HEK293 (cell line): Measurements from ENCODE around the gene ABHD10.
A peak's percentile ranks its signal among the peaks of the same experiment; 100 is the strongest.

Experiments
- CTCF ChIA-PET: fragments of 350-600 bp; formaldehyde crosslinking; extraction: SDS; loops from one replicate; lab custom pipeline; 2021; ENCODE audit warnings: antibody characterized with exemption; lab: Yijun Ruan, JAX
- POLR2A ChIA-PET: fragments of 300-600 bp; formaldehyde crosslinking; extraction: SDS; loops from one replicate; lab custom pipeline; 2020; ENCODE audit warnings: antibody characterized with exemption, inconsistent platforms; lab: Yijun Ruan, JAX
- H3K27ac ChIP-seq: fragments of 200-500 bp; sonication (Bioruptor generic); 2 replicates; pipeline ENCODE4 v1.5.1; 2014; ENCODE audit warnings: low read depth, low read length, control low read depth, inconsistent platforms; ENCODE audit errors: extremely low read depth
- H3K36me3 ChIP-seq, 2 experiments: fragments of 200-500 bp in 1 of 2; sonication (Bioruptor generic) in 1 of 2; 1 replicate in 1 of 2; 2 replicates in 1 of 2; pipeline ENCODE4 v1.5.1; 2014 to 2017; ENCODE audit warnings: inconsistent platforms in 2 of 2, low read length in 2 of 2; ENCODE audit not compliant: control insufficient read depth in 2 of 2, insufficient read depth in 1 of 2
- H3K4me1 ChIP-seq: fragments of 200-500 bp; sonication (Bioruptor generic); 2 replicates; pipeline ENCODE4 v1.5.1; 2014; ENCODE audit warnings: mild to moderate bottlenecking, low read length, inconsistent platforms; ENCODE audit not compliant: control insufficient read depth, insufficient read depth
- H3K4me3 ChIP-seq: 2 replicates; pipeline ENCODE4 v1.5.1; 2011; ENCODE audit warnings: low read depth, mild to moderate bottlenecking, control low read depth, low read length, moderate library complexity
- H3K9me3 ChIP-seq: fragments of 200-500 bp; sonication (Bioruptor generic); 2 replicates; pipeline ENCODE4 v1.5.1; 2014; ENCODE audit warnings: low read depth, low read length, inconsistent platforms; ENCODE audit not compliant: control insufficient read depth, insufficient read depth
- ATF2 ChIP-seq: fragments of 450-650 bp; formaldehyde crosslinking; IDR thresholded peaks from 2 replicates; pipeline ENCODE4 v1.5.1; 2016; ENCODE audit warnings: missing biosample characterization, missing genetic modification characterization, low read depth
- GLI4 ChIP-seq: fragments of 450-650 bp; formaldehyde crosslinking; IDR thresholded peaks from 2 replicates; pipeline ENCODE4 v1.5.1; 2016; ENCODE audit warnings: missing biosample characterization, missing genetic modification characterization
- HOXA7 ChIP-seq: sonication (generic); formaldehyde crosslinking; IDR thresholded peaks from 2 replicates; pipeline ENCODE4 v1.8.1; 2022; ENCODE audit warnings: missing genetic modification reagents, borderline replicate concordance
- SP7 ChIP-seq: fragments of 450-650 bp; formaldehyde crosslinking; IDR thresholded peaks from 2 replicates; pipeline ENCODE4 v1.5.1; 2016; ENCODE audit warnings: missing biosample characterization, missing genetic modification characterization
- TSHZ1 ChIP-seq: fragments of 450-650 bp; formaldehyde crosslinking; IDR thresholded peaks from 2 replicates; pipeline ENCODE4 v1.5.1; 2016; ENCODE audit warnings: missing biosample characterization, missing genetic modification characterization, borderline replicate concordance
- ZBTB10 ChIP-seq: fragments of 450-650 bp; formaldehyde crosslinking; IDR thresholded peaks from 2 replicates; pipeline ENCODE4 v1.5.1; 2016; ENCODE audit warnings: missing biosample characterization, missing genetic modification characterization
- ZBTB20 ChIP-seq: fragments of 450-650 bp; formaldehyde crosslinking; IDR thresholded peaks from 2 replicates; pipeline ENCODE4 v1.5.1; 2016; ENCODE audit warnings: missing biosample characterization, missing genetic modification characterization
- ZFP37 ChIP-seq: fragments of 450-650 bp; formaldehyde crosslinking; IDR thresholded peaks from 2 replicates; pipeline ENCODE4 v1.5.1; 2016; ENCODE audit warnings: missing biosample characterization, missing genetic modification characterization
- ZNF132 ChIP-seq: fragments of 450-650 bp; formaldehyde crosslinking; IDR thresholded peaks from 2 replicates; pipeline ENCODE4 v1.5.1; 2017; ENCODE audit warnings: missing biosample characterization, missing genetic modification characterization, borderline replicate concordance
- ZNF133 ChIP-seq: fragments of 450-650 bp; formaldehyde crosslinking; IDR thresholded peaks from 2 replicates; pipeline ENCODE4 v1.5.1; 2016; ENCODE audit warnings: missing biosample characterization, missing genetic modification characterization
- ZNF138 ChIP-seq: fragments of 450-650 bp; formaldehyde crosslinking; IDR thresholded peaks from 2 replicates; pipeline ENCODE4 v1.5.1; 2016; ENCODE audit warnings: missing biosample characterization, missing genetic modification characterization, borderline replicate concordance
- ZNF174 ChIP-seq: fragments of 450-650 bp; formaldehyde crosslinking; IDR thresholded peaks from 2 replicates; pipeline ENCODE4 v1.5.0; 2017; ENCODE audit warnings: missing biosample characterization, mild to moderate bottlenecking, missing genetic modification characterization
- ZNF548 ChIP-seq: fragments of 450-650 bp; formaldehyde crosslinking; IDR thresholded peaks from 2 replicates; pipeline ENCODE4 v1.5.1; 2016; ENCODE audit warnings: missing biosample characterization, missing genetic modification characterization
- ZNF600 ChIP-seq: fragments of 450-650 bp; formaldehyde crosslinking; IDR thresholded peaks from 2 replicates; pipeline ENCODE4 v1.5.1; 2016; ENCODE audit warnings: missing biosample characterization, missing genetic modification characterization
- ZNF777 ChIP-seq: fragments of 450-650 bp; formaldehyde crosslinking; IDR thresholded peaks from 2 replicates; pipeline ENCODE4 v1.5.1; 2017; ENCODE audit warnings: missing biosample characterization, missing genetic modification characterization, borderline replicate concordance
- TF ChIP-seq, protein P1 (sequence below): fragments of 450-650 bp; formaldehyde crosslinking; conservative IDR thresholded peaks from 2 replicates; pipeline ENCODE4 v1.5.1; 2016; ENCODE audit warnings: low read depth, missing biosample characterization, missing genetic modification characterization
- TF ChIP-seq, protein P2 (sequence below): fragments of 450-650 bp; formaldehyde crosslinking; IDR thresholded peaks from 2 replicates; pipeline ENCODE4 v1.5.1; 2016; ENCODE audit warnings: missing biosample characterization, missing genetic modification characterization

ABHD10 gene

DNA sequence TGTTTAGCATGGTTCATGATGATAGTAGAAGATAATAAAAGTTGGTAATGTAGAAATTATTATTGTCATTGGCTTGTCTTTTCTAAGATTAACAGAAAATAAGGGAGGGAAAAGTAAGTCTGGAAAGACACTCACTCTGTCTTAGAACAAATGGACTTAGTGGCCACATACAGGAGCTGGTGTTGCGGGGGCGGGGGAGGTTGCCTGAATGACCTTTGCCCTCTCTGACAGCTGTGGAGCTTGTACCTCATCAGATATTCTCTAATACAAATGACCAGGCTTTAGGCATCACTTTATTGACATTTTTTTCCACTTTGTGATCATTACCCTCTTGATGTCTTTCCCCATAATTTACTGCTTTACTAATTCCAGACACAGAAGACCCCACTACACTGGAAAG lies 25.8 kb downstream of the ABHD10 start (continued):
- TF ChIP-seq, protein P1, sequence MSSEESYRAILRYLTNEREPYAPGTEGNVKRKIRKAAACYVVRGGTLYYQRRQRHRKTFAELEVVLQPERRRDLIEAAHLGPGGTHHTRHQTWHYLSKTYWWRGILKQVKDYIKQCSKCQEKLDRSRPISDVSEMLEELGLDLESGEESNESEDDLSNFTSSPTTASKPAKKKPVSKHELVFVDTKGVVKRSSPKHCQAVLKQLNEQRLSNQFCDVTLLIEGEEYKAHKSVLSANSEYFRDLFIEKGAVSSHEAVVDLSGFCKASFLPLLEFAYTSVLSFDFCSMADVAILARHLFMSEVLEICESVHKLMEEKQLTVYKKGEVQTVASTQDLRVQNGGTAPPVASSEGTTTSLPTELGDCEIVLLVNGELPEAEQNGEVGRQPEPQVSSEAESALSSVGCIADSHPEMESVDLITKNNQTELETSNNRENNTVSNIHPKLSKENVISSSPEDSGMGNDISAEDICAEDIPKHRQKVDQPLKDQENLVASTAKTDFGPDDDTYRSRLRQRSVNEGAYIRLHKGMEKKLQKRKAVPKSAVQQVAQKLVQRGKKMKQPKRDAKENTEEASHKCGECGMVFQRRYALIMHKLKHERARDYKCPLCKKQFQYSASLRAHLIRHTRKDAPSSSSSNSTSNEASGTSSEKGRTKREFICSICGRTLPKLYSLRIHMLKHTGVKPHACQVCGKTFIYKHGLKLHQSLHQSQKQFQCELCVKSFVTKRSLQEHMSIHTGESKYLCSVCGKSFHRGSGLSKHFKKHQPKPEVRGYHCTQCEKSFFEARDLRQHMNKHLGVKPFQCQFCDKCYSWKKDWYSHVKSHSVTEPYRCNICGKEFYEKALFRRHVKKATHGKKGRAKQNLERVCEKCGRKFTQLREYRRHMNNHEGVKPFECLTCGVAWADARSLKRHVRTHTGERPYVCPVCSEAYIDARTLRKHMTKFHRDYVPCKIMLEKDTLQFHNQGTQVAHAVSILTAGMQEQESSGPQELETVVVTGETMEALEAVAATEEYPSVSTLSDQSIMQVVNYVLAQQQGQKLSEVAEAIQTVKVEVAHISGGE, result no peak

DNA sequence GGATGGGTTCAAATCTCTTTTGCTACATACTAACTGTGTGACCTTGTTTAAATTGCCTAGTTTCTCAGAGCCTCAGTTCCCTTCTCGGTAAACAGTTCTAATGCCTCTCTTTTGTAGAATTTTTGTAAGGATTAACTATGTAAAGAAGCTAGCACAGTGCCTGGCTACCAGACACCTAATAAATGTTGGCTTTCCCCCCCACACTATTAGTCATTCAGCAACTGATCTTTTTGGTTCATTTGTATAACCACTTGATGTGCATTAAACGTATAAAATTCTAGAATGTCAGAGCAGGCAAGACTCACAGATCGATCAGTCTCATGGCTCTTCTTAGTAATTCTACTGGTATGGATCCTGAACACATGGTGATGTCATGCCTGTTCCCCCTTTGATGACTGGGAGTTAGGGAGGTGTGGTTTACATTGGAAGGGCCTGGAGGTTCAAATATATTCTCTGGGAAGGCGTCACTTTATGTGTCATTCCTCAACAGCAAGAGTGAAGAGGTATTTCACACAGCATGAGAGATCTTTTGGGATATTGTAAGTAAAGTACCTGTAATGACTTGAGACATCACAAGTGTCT lies 26.4 kb downstream of the ABHD10 start:
- ChIA-PET CTCF (interaction anchor here (0.6 to 2.9 kb wide), 4 partner anchors 8 to 237 kb away, joined by 4 to 28 read pairs (median 6); no protein-coding TSS in a partner anchor), POLR2A (no interaction called here)
- 0 out of 2 replicates have a peak, but pooled peaks have one; percentile 29 for TF ChIP-seq ZNF600 (tag by site-specific recombination)
- 0 out of 2 replicates have a peak, but pooled peaks have one; percentile 18 for TF ChIP-seq ATF2 (tag by site-specific recombination)
- no peak for TF ChIP-seq ZNF133 (tag by site-specific recombination)
- H3K36me3 ChIP-seq, result no peaks in the 10 kb centered on the region
- H3K4me1 ChIP-seq, result no peaks in the 10 kb centered on the region
- H3K9me3 ChIP-seq, result no peaks in the 10 kb centered on the region
- no peak overlapping the region for H3K27ac ChIP-seq
- H3K4me3 ChIP-seq, result no peak overlapping the region

DNA sequence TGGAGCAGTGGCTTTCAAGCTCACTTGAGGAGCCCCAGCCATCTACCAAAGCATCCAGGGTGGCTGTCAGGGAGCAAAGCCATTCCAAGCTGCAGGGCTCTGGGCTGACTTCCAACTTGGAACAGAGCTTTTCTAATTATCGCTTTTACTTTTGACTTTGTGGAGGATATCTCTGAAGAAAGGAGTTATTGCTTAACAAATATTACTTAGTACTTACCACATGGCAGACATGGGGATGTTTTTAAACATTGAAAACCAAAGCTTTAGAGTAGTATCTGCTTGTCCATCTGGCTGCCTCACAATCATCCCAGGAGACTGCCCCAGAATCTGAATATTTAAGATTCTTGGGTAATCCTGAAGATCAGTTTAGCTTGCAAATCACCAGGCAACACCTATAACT lies 28.8 kb downstream of the ABHD10 start:
- TF ChIP-seq, protein P2, sequence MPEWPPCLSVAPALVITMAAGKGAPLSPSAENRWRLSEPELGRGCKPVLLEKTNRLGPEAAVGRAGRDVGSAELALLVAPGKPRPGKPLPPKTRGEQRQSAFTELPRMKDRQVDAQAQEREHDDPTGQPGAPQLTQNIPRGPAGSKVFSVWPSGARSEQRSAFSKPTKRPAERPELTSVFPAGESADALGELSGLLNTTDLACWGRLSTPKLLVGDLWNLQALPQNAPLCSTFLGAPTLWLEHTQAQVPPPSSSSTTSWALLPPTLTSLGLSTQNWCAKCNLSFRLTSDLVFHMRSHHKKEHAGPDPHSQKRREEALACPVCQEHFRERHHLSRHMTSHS (tag by site-specific recombination), result no peak
- TF ChIP-seq ZBTB20 (tag by site-specific recombination), result peak; percentile 38; the same call in 1 of the 2 replicates
- no peaks in the 10 kb centered on the region for H3K36me3 ChIP-seq
- CTCF ChIA-PET, result interaction anchor here (1.3 to 2.9 kb wide), 2 partner anchors 19 to 36 kb away, joined by 4 to 17 read pairs; no protein-coding TSS in a partner anchor
- H3K4me1 ChIP-seq, result no peaks in the 10 kb centered on the region
- H3K9me3 ChIP-seq, result no peaks in the 10 kb centered on the region
- no peak overlapping the region for H3K27ac ChIP-seq
- POLR2A ChIA-PET, result no interaction called here
- H3K4me3 ChIP-seq, result no peak overlapping the region

GRCh38 chr3:112009670-112010069 lies 30.8 kb downstream of the ABHD10 start:
- H3K9me3 ChIP-seq, result no peaks in the 10 kb centered on the region
- H3K4me1 ChIP-seq, result no peaks in the 10 kb centered on the region
- no peaks in the 10 kb centered on the region for H3K36me3 ChIP-seq
- POLR2A ChIA-PET, result no interaction called here
- CTCF ChIA-PET, result no interaction called here
- H3K4me3 ChIP-seq, result no peak overlapping the region
- no peak for TF ChIP-seq HOXA7 (CRISPR knock-in tag)
- no peak for TF ChIP-seq ZNF548 (tag by site-specific recombination)
- TF ChIP-seq TSHZ1 (tag by site-specific recombination), result no peak
- TF ChIP-seq ZBTB10, result no peak
- TF ChIP-seq ZNF777, result no peak
- TF ChIP-seq GLI4 (tag by site-specific recombination), result no peak
- TF ChIP-seq ZNF138 (tag by site-specific recombination), result no peak
- no peak for TF ChIP-seq ZFP37 (tag by site-specific recombination)
- TF ChIP-seq ZNF174 (tag by site-specific recombination), result no peak
- no peak for TF ChIP-seq ZNF132 (tag by site-specific recombination)
- TF ChIP-seq SP7, result no peak
- H3K27ac ChIP-seq, result no peak overlapping the region
